ENCODE results near the gene KRT82.

Gene KRT82

GRCh38 chr12:52383331-52383730 is 22.8 kb downstream of the KRT82 start:
- no peak for DNase-seq (ENCODE audit: low read depth in 3 of 3)

DNA sequence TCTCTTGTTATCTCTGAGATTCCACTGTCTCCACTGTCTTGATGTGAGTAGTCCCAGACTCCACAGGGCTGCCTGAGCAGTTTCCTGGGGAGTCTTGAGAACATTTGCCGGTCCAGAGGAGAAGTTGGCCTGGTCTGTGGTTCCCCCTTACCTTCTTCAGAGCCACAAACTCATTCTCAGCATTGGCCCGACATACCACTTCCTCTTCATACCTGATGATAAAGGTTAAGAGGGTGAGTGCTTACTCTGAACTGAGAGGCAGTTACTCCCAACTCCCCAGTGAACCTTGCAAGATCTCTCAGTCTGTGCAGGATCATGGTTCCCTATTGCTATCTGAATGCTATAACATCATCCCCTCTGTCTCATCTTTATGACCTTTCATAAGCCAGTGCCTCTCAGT is 23.3 kb downstream of the KRT82 start:
- no peak for DNase-seq (ENCODE audit: low read depth in 3 of 3)

DNA sequence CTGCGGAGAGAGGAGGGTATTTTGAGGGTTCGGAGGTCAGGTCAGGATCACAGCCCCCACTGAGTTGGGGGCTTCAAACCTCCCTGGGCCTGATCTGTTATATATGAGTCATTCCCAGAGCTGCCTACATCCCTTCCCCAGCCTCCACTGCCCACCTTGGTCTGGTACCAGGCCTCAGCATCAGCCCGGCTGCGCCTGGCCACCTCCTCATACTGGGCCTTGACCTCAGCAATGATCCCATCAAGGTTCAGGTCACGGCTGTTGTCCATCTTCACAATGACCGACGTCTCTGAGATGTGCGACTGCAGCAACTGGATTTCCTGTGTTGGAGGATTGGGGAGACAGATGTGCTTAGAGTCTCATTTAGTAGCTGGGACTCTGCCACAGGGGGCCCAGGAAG is 24.9 kb downstream of the KRT82 start:
- DNase-seq (ENCODE audit: low read depth in 3 of 3) = no peak

DNA sequence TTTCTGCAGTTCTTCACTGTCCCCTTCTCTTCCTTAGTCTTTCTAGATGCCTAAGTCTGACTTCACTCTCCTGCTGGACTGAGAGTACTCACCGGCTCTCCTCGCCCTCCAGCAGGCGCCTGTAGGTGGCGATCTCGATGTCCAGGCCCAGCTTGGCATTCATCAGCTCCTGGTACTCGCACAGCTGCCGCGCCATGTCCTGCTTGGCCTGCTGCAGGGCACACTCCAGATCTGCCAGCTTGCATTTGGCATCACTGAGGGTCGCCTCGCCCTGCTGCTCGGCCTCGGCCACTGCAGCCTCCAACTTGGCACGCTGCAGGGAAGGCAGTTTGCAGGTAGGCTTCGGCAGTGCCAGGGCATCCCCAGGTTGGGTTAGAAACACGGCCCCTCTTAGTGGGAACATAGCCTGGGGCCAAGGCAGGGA is 25.9 kb downstream of the KRT82 start:
- DNase-seq (ENCODE audit: low read depth in 3 of 3) = no peak

DNA sequence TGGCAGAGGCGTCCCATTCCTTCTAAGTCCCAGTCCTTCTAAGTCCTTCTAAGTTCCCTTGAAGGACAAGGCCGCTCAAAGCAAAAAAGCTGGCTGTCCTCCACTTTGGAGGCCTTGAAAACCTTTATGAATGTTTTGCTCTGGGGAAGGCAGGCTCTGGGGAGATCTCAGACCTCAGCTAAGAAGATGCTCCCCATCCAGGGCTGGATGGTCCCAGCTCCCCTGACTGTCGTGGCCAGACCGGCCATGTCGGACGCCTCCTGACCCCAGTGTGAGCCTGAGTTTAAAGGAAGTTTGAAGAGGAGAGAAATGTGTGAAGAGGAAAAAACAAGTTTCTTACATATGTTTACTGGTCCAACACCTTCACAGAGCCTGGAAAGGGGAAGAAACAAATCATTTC is 26.6 kb downstream of the KRT82 start:
- DNase-seq (ENCODE audit: low read depth in 3 of 3) = no peak

DNA sequence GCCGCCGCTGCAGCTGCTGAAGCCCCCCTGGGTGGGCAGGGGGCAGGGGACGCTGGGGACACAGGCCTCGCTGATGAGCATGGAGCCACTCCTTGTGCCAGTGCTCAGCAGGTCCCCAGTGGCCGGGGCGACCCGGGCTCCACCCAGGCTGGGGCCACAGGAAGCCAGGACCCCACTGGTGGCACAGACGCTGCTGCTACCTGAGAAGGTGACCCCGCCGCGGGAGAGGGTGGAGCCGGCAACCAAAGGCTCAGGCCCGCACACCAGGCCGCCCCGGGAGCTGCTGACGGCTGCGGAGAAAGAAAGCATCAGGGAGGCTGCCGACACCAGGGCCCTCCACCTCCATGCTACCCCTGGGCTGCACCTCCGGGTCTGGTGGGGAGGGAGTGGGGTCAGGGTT is 28.0 kb downstream of the KRT82 start:
- DNase-seq (ENCODE audit: low read depth in 3 of 3) = no peak

DNA sequence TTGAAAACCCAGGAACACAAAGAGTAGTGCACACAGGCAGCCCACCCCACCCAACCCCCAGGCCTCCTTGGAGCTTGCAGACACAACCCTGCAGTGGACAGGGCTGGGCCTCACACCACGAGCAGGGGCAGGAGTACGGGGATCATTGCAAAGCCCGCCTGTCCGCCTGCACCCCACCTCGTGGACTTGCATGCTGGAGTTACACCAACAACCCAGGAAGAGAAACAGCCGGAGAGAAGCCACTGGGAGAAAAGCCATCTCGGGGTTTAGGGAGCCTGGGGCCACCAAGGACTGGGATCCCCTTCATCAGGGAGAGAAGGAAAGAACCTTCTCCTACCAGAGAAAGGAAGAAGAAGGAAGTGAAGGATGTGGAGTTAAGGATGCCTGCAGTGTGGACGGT is 28.9 kb downstream of the KRT82 start:
- no peak for DNase-seq (ENCODE audit: low read depth in 3 of 3)

- DNase-seq (ENCODE audit: low read depth in 3 of 3) = peak in 2 of 3 experiments; percentile 36 to 47
These were observed 33.6 kb downstream of the KRT82 start for GRCh38 chr12:52372216-52373154.

DNA sequence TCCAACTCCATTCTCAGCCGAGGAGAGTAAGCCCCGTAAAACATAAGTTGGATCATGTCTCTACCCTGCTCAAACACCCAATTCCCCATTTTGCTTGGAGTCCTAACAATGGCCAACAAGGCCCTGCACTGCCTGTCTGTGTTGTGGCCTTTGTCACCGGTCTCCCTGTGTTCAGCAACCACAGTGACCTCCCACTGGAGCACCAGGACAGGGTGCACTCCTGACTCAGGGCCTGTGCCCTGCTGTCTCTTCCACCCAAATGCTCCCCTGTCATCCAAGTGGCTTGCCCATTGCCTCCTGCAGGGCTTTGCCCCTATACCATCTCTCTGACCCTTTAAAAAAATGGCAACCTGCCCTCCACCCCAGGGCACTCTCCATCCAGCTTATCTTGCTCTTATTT is 34.4 kb downstream of the KRT82 start:
- DNase-seq (ENCODE audit: low read depth in 3 of 3) = no peak

DNA sequence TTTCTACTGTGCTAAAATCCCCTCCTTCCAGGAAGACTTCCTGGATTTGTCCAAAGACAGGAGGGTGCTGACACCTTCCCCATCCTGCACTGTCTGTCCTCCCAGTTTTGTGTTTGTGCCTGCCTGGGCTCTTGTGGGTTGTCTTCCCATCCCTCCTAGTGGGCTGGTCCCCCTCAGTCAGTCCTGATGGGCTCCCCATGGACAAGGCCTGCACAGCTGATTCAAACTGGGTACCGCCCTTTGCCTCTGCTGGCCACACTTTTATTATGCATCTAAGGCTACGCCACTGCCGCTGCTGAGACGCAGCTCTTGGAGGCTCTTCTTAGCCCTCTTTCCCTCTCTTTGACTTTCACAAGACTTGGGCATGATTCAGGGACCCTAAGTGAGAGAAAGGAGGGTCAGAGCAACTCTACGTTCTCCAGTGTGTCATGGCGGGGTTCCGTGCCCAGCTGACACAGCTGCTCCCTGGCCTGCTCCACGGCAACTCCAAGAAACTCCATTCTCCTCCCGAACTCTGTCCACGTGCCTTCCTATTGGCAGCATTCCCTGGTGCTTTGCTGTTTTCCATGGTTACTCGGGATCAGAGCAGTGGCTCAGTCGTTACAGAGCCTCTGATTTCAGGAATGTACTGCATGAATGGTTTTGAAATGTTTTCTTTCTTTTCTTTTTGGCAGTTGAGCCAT is 35.1 kb downstream of the KRT82 start:
- DNase-seq (ENCODE audit: low read depth in 3 of 3) = no peak

- no peak for DNase-seq (ENCODE audit: low read depth in 3 of 3)
These were observed 36.3 kb downstream of the KRT82 start for GRCh38 chr12:52369809-52370208.

- DNase-seq (ENCODE audit: low read depth in 3 of 3) = no peak
These were observed 36.9 kb downstream of the KRT82 start for GRCh38 chr12:52369211-52369610.

DNA sequence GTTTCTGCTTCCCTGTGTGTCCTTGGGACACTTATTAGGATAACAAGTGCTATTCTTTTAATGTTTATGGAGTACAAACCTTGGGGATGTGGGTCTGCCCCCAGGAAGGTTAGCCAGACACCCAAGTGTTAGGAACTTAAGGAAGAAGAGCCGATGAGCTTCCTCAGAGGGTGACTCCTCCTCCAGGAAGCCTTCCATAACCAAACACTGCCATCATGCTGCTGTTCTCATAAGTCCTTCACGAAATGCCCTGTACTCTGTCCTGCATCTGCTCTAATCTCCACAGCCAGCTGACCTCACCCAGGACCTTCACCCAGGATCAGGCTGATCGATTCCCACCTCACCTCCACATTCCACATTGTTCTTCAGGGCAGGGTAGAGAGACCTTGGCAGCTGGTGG is 37.6 kb downstream of the KRT82 start:
- DNase-seq (ENCODE audit: low read depth in 3 of 3) = no peak

- no peak for DNase-seq (ENCODE audit: low read depth in 3 of 3)
These were observed 38.3 kb downstream of the KRT82 start for GRCh38 chr12:52367876-52368275.

GRCh38 chr12:52366738-52367485 is 39.2 kb downstream of the KRT82 start, which contains the start of gene KRT85:
TSS of gene KRT85 (minus strand) at chr12:52367481. CDS start at chr12:52367405, 76 bp downstream.
- no peak for DNase-seq (ENCODE audit: low read depth in 3 of 3)

- DNase-seq (ENCODE audit: low read depth in 3 of 3) = no peak
These were observed 41.1 kb downstream of the KRT82 start for GRCh38 chr12:52364901-52365489.

- DNase-seq (ENCODE audit: low read depth in 3 of 3) = no peak
These were observed 42.1 kb downstream of the KRT82 start for GRCh38 chr12:52364061-52364460.

- DNase-seq (ENCODE audit: low read depth in 3 of 3) = no peak
These were observed 42.9 kb downstream of the KRT82 start for GRCh38 chr12:52363111-52363679.

DNA sequence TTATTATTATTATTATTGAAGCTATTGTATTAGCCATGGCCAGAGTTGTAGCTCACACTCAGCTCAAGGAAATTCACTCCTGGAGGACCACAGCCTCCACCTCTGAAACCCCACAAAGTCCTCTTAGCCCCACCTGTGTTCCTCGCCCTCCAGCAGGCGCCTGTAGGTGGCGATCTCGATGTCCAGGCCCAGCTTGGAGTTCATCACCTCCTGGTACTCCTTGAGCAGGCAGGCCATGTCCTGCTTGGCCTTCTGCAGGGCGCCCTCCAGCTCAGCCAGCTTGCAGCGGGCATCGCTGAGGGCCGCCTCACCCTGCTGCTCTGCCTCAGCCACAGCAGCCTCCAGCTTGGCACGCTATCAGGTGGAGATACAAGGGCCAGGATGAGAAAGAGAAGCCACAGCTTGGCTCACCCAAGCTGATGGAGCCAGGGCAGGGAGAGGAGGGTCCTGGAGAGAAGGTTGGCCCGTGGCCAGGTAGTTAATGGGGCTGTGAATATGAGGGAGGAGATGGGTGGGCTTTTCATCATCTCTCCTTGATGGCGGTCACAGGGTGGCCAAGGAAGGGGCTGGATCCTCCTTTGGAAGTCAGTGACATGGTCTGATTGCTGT is 43.9 kb downstream of the KRT82 start:
- no peak for DNase-seq (ENCODE audit: low read depth in 3 of 3)

- no peak for DNase-seq (ENCODE audit: low read depth in 3 of 3)
These were observed 44.6 kb downstream of the KRT82 start for GRCh38 chr12:52361553-52361952.

GRCh38 chr12:52360663-52361271 is 45.4 kb downstream of the KRT82 start:
- no peak for DNase-seq (ENCODE audit: low read depth in 3 of 3)

Data from stimulated activated CD4-positive, alpha-beta T cell treated with anti-CD3 and anti-CD28 coated beads, TNF-alpha, amount 100 ng/mL, for 24 hours (primary cell).